Stimulated activated CD8-positive, alpha-beta memory T cell treated with anti-CD3 and anti-CD28 coated beads, Interleukin-4, amount 100 ng/mL, for 1 hour (primary cell): Measurements from ENCODE around the gene GPR156.
"Not testable (repeated sequence)": the region's sequence is repeated elsewhere in the genome, so short reads cannot be mapped to it uniquely, and the experiment has no call there.

Source experiments
- DNase-seq, 2 donors: peaks; one replicate each; pipeline ENCODE4 v3.0.0-alpha.2; 2020; ENCODE audit warnings: low read depth in 2 of 2, low spot score in 1 of 2

The GPR156 gene

DNA sequence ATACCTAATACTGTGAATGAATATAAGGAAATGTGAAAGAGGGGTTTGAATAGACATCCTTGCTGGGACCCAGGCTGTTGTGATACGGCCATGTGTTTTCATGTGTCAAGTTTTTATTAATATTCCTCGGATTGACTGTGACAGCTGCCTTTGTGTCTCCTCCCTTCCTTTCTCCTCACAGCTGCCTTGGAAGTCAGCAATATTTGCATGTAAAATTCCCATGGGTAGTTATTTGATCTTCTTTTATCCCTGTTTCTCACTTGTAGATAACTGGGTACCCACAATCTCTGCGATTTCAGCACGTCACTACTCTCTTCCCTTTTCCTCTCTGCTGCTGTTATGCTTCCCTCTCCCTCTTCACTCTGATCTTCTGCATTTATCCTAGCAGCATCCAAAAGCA lies 9.4 kb downstream of the GPR156 start:
- DNase-seq: no peak

DNA sequence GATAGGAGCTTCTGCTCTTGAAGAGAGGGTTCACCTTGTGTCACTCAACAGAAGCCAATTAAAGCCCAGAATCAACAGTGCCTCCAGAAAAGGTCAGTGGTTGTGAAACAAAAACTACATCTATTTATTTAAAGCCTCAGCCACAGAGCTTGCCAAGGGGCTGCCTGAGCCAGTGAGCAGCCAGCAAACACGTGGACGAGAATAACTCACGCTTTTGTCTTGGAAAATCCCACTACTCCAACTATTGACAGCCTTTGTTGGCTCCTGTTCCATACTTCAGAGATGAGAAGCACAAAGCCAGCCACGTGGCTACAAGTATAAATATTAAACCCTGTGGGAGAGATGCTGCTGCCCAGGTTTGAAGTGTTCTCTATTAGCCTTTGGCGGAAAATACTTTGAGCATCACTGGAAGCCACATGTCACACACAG lies 10.3 kb downstream of the GPR156 start:
- DNase-seq: no peak

DNA sequence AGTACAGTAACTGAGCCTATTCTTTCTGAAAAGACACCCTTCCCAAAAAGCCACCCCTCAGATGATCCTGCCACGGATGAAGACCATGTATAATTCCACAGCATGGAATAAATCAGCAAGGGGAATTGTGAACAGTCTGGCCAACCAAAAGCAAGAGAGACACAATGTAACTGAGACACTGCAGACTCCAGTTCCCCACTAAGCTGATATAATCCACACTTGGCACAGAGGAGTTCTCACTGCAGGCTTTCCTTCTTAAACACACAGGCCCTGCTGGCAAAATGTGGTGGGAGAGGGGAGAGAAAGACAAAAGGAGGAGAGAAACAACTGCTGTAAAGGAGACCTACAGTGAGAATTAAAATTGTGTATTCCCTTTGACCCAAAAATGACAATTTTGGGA lies 12.7 kb downstream of the GPR156 start:
- DNase-seq: no peak

- DNase-seq: no peak
These were observed 19.0 kb downstream of the GPR156 start for GRCh38 chr3:120265989-120266388.

DNA sequence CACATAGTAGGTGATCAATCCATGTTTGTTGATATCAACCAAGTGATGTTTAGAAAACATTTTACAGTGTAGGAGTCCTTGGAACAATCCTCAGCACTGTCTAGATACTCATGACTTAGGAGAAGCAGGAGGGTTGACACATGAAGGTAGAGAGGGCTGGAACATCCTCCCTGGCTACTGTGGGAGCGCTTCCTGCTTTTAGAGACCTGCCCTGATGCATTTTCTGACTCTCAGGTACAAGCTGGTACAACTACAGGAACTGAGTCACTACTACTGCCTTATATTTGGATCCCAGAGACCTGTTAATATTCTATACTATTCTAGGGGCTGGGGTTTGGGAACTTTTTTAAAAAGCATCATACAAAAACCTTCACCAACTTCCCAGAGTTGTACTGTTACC lies 20.1 kb downstream of the GPR156 start:
- no peak for DNase-seq

DNA sequence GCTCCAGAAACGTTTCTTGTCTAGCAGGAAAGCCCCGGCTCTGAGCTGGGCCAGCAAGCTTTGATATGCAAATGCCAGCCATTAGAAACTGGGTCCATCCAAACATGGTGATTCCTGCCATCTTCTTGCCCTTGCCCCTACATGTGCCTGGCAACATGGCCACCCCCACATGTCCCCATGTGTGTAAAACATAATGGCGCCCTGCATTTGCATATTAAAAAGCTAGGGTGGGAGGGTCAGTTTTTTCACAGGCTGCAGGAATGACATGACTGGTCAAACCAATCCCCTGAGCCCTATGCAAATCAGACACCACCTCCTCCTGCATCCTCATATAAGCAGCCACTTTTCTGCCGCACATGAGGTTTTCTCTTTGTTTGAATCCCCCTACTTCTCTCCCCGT lies 21.2 kb downstream of the GPR156 start:
- DNase-seq: no peak

- DNase-seq: no peak
These were observed 27.0 kb downstream of the GPR156 start for GRCh38 chr3:120258009-120258408.

DNA sequence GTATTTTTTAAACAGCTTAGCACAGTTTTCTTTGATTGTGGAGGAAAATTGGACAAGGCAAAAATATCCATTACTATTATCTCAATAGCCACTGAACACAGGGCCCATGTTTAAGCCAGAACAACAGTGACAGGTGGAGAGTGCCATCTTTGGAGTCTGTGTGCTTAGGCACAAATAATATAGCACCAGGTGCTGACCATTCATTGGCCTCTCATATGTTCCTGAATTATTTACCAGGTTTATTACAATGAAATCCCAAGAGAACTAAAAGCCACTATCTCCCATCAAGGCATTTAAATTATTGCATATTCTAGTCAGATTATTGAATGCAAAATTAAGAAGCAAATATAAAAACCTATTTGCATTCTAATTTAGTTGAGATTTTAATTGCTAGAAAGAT lies 39.6 kb downstream of the GPR156 start:
- DNase-seq: no peak

GRCh38 chr3:120244834-120245225 lies 40.2 kb downstream of the GPR156 start:
- DNase-seq: no peak

DNA sequence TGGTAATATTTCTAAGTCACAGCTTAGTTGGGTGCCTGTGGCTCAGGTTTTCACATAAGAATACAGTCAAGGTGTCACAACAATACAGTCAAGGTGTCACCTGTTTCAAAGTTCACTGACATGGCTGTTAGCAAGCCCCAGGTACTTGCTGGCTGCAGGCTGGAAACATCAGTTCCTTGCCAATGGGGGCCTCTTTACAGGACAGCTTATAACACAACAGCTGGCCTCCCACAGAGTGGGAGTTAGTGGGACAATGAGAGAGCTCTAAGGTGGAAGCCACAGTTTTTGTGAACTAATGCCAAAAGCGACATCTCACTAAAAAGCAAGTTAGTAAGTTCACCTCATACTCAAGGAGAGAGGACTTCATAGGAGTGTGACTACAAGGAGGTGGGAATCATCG lies 45.4 kb downstream of the GPR156 start:
- DNase-seq: no peak

DNA sequence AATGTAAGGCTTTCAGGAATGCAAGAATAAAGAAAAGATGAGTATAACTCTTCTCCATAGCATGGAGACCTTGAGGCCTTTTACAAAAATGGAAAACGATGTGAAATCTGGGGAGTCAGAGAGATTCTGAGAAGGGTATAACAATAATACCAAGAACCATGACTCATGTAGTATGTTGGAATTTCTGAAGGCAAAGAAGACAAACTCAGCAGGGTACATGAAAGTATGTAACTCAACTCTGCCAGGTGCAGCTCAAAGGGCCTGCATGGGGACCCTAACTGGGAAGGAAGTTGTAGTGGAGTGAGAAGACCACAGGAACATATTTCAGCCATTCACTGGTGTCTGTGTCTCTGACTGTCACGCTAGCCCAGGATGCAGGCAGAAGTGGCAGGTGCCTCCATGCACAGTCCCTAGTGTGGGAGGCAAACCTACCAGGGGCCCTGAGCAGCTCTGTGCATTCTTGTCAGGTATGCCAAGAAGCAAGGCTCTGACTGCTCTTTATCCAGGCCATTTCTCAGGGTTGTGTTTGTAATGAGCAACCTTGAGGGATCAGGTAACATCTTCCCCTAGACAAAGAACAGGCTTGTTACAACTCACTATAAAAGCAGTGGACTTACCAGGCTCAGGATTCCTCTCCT lies 57.2 kb downstream of the GPR156 start:
- no peak for DNase-seq

DNA sequence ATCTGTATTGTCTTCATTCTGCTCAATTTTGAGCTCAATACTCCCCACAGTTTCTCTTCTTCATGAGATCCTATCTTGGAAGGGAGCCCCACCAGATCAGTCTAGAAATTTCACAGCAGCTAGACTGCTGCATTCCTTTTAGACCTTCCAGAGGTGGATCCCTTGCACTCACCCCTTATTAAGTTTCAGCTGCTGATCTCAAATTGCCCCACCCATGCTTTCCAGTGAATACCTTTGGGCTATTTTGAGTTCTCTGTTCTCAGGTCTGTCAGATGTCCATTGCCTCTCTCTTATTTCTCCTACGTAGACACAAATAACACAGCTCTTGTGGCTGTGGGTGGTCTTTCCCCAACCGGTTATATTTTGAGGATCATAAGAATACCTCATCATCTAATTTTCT lies 60.8 kb downstream of the GPR156 start:
- DNase-seq: no peak

- no peak for DNase-seq
These were observed 66.0 kb downstream of the GPR156 start for GRCh38 chr3:120218981-120219380.

DNA sequence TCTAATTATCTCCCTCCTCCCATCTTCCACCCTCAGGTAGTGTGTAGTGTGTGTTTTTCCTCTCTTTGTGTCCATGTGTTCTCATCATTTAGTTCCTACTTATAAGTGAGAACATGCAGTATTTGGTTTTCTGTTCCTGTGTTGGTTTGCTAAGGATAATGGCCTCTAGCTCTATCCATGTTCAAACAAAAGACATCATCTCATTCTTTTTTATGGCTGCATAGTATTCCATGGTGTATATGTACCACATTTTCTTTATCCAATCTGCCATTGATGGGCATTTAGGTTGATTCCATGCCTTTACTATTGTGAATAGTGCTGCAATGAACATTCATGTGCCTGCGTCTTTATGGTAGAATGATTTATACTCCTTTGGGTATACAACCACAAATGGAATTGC lies 68.4 kb downstream of the GPR156 start:
- DNase-seq: not testable (repeated sequence)

DNA sequence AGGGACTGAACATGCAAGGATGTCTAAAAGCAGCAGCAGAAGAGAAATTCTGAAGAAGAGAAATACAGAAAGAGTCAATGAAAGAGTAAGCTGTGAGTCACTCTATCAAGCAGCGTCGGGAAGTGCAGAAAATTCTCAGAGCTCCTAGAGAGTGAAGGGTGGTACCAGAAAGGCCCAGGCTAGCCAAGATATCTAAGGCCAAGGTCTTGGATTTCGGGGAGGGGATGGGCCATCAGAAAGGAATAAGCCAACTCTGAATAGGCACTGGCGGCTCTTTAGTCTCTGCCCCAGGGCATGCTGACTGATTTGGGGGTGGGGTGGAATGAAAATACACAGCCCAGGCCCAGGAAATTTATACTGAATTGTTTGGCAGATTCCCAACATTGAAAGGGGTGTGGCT lies 70.8 kb downstream of the GPR156 start:
- DNase-seq: no peak

DNA sequence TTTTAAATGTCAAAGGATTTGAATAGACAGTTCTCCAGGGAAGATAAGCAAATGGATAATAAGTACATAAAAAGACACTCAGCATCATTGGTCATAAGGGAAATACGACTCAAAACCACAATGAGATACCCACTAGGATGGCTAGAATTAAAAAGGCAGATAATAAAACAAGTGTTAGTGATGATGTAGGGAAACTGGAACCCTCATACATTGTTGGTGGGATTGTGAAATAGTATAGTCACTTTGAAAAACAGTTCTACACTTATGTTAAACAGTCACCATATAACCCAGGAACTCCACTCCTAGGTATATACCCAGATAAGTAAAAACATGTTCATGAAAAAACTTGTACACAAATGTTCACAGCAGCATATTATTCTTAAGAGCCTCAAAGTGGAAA lies 72.5 kb downstream of the GPR156 start:
- no peak for DNase-seq

DNA sequence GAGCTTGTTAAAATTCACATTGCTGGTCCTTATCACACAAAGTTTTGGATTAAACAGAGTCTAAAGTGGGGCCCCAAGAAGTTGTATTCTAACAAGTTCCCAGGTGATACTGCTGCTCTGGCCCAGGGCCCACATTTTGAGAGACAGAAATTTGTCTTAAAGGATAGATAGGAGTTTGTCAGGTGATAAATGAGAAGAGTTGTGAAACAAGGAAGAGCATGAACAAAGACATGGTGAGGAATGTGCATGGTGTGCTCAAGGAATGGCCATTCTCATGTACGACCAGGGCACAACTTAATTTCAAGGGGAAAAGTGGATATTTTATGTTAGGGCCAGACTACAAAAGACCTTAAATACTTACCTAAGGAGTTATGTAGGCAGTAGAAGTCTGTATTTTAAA lies 75.6 kb downstream of the GPR156 start:
- no peak for DNase-seq

- DNase-seq: no peak
These were observed 80.7 kb downstream of the GPR156 start for GRCh38 chr3:120204338-120204737.

DNA sequence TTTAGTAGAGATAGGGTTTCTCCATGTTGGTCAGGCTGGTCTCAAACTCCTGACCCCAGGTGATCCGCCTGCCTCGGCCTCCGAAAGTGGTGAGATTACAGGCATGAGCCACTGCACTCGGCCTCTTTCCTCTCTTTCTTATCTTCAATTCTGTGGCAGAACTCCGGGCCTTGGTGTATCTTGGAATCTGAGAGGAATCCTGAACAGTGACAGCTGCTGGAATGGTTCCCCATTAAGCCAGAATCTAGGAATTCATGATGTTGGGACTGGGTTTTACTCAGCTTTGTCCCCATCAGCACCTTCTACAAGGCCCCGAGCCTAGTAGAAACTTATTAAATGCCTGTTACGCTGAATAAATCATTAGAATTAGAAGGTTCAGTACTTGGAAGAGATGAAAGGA lies 81.4 kb downstream of the GPR156 start:
- DNase-seq: no peak

- DNase-seq: no peak
These were observed 82.0 kb downstream of the GPR156 start for GRCh38 chr3:120203016-120203415.

DNA sequence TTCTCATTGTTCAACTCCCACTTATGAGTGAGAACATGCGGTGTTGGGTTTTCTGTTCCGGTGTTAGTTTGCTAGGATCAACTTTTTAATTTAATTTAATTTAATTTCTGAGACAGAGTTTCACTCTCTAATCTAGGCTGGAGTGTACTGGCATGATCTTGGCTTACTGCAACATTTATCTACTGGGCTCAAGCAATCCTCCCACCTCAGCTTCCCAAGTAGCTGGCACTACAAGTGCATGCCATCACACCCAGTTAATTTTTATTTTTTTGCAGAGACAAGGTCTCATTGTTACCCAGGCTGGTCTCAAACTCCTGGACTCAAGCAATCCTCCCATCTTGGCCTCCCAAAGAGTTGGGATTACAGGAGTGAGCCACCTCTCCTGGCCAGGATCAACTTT lies 82.7 kb downstream of the GPR156 start:
- DNase-seq: no peak

DNA sequence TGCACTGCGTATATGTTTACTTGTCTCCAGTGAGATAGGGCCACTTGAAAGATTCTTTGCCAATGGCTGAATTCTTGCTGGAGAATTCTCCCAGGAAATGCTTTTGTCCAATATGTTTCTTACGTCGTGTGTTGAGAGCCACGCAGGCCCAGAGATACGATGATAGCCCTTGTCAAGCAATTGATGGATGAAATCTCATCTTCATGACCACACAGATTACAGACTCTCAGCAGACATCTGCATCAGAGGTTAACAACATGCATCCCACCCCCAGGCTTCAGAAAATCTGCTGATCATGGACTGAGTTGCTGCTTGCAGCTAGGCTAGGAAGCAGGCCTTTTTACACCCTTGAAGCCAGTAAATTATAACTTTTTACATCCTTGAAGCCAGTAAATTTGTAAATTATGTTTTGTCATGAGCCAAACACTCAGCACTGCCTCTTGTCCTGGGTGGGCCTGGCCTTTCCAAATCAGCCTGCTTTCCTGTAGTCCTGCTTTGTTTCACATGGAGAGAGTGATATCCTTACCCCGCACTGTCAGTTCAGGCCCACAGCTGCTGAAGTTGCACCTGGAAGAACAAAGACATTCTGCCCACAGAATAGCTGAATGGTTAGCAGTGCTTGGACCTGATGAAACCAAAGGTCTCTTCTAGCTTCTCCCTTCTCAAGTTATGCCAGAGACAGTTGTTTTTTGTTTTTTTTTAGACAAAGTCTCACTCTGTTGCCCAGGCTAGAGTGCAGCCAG lies 84.4 kb downstream of the GPR156 start:
- no peak for DNase-seq

- no peak for DNase-seq
These were observed 86.6 kb downstream of the GPR156 start for GRCh38 chr3:120198305-120198878.
